Activated T-helper 1 cell treated with anti-CD3 and anti-CD28 coated beads, Interleukin-12 subunit alpha, Interleukin-12 subunit beta, Interleukin-2, Interleukin-4 antibody, amounts not matched to agents 30 ng/mL and 10 ng/mL and 1 ng/mL, durations not matched to agents 14 hours and 24 hours and 36 hours (primary cell): ENCODE results near the gene TPM1. TPM values are rescaled to one million over a fixed set of nuclear protein-coding genes. Genes with fewer than 3 reads are reported as not detected.

Experiments used
- DNase-seq: peaks from one replicate; pipeline ENCODE4 v3.0.0; 2021; ENCODE audit warnings: low spot score
- H3K27ac Mint-ChIP-seq: one replicate; pipeline ENCODE4 v1.8.0; 2021; ENCODE audit warnings: mild to moderate bottlenecking, mixed read lengths
- H3K27me3 Mint-ChIP-seq: one replicate; pipeline ENCODE4 v1.8.0; 2022; ENCODE audit warnings: mild to moderate bottlenecking, moderate library complexity, mixed read lengths; ENCODE audit not compliant: insufficient read depth
- H3K36me3 Mint-ChIP-seq: one replicate; pipeline ENCODE4 v1.8.0; 2021; ENCODE audit warnings: low read depth, mixed read lengths
- H3K4me1 Mint-ChIP-seq: one replicate; pipeline ENCODE4 v1.8.0; 2021; ENCODE audit warnings: low read depth, mixed read lengths
- H3K4me3 Mint-ChIP-seq: one replicate; pipeline ENCODE4 v1.8.0; 2021; ENCODE audit warnings: mild to moderate bottlenecking, moderate library complexity, mixed read lengths
- H3K9me3 Mint-ChIP-seq: one replicate; pipeline ENCODE4 v1.8.0; 2021; ENCODE audit warnings: mixed read lengths
- intact Hi-C: fragments of 100-400 bp; cut with micrococcal nuclease; formaldehyde crosslinking; loops from one replicate; pipeline ENCODE4 v1.15.1; 2024
- total RNA-seq: library from RNA; stranded (reverse); gene quantifications from 2 replicates; pipeline ENCODE4 v1.2.3, GENCODE V29; 2022

The TPM1 gene
- total RNA-seq, 1 donor from 2014 or later = 9.3 TPM

GRCh38 chr15:63070681-63071129, 28.2 kb downstream of the TPM1 start:
- Mint-ChIP-seq H3K36me3 (no peaks in the 10 kb centered on the region), H3K4me3 (no peak overlapping the region)
- intact Hi-C loops = no loop called here

DNA sequence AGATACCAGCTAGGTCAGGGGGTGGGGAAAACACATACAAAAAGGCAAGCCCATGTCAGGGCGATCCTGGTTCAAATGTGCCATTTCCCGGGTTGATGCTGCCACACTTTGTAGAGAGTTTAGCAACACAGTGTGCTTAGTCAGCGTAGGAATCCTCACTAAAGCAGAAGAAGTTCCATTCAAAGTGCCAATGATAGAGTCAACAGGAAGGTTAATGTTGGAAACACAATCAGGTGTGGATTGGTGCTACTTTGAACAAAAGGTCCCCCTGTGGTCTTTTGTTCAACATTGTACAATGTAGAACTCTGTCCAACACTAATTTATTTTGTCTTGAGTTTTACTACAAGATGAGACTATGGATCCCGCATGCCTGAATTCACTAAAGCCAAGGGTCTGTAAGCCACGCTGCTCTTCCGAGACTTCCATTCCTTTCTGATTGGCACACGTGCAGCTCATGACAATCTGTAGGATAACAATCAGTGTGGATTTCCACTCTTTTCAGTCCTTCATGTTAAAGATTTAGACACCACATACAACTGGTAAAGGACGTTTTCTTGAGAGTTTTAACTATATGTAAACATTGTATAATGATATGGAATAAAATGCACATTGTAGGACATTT, 28.9 kb downstream of the TPM1 start:
- no peaks in the 10 kb centered on the region for H3K27me3 Mint-ChIP-seq
- H3K4me1 Mint-ChIP-seq = peaks cover 6% of the 10 kb centered on the region
- no peak overlapping the region for H3K4me3 Mint-ChIP-seq
- intact Hi-C loops = no loop called here
- DNase-seq = no peak
- H3K27ac Mint-ChIP-seq = no peak overlapping the region
- no peaks in the 10 kb centered on the region for H3K36me3 Mint-ChIP-seq
- no peaks in the 10 kb centered on the region for H3K9me3 Mint-ChIP-seq

More at GRCh38 chr15:63070681-63071129, 28.2 kb downstream of the TPM1 start:
- H3K27me3 Mint-ChIP-seq = no peaks in the 10 kb centered on the region
- no peak for DNase-seq
- H3K27ac Mint-ChIP-seq = no peak overlapping the region
- no peaks in the 10 kb centered on the region for H3K9me3 Mint-ChIP-seq
- H3K4me1 Mint-ChIP-seq = peaks cover 3% of the 10 kb centered on the region

DNA sequence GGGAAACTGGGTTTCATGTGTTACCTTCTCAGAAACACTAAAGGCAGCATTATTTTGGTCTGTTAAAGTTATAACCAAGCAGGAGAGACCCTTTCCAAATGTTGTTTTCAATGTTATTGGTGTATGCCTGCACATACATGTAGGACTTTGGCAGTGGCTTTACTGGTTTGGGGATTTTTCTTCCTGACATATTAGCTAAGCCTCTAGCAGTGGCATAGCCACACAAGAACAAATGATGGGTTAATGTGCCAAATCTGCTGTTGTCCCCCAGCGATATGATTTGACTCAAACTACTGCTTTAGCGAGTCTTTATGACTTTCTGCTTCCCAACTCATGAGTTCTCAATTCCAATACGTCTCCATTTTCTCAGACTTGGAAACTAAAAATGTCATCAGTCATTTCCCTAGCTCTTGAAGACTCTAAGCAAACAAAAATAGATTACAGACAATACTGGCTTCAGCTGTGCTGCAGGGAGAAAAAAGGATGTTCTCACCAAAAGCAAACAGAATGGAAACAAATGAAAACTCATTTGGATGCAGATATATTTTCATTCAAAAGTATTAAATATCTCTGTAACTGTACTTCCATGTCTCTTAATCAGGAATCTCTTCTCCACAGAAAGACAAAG, 29.6 kb downstream of the TPM1 start:
- H3K9me3 Mint-ChIP-seq = no peaks in the 10 kb centered on the region
- intact Hi-C loops = no loop called here
- no peaks in the 10 kb centered on the region for H3K27me3 Mint-ChIP-seq
- H3K27ac Mint-ChIP-seq = no peak overlapping the region
- no peaks in the 10 kb centered on the region for H3K36me3 Mint-ChIP-seq
- peaks cover 6% of the 10 kb centered on the region for H3K4me1 Mint-ChIP-seq
- no peak for DNase-seq
- H3K4me3 Mint-ChIP-seq = no peak overlapping the region

- Mint-ChIP-seq H3K27ac (no peak overlapping the region), H3K36me3 (no peaks in the 10 kb centered on the region), H3K4me1 (peaks cover 6% of the 10 kb centered on the region), H3K9me3 (no peaks in the 10 kb centered on the region), H3K4me3 (no peak overlapping the region), H3K27me3 (no peaks in the 10 kb centered on the region)
- no peak for DNase-seq
- intact Hi-C loops = no loop called here
Measured at GRCh38 chr15:63072809-63073277, 30.3 kb downstream of the TPM1 start.

- Mint-ChIP-seq H3K4me3 (no peak overlapping the region), H3K9me3 (no peaks in the 10 kb centered on the region), H3K36me3 (no peaks in the 10 kb centered on the region), H3K27ac (no peak overlapping the region), H3K4me1 (peaks cover 6% of the 10 kb centered on the region), H3K27me3 (no peaks in the 10 kb centered on the region)
- intact Hi-C loops = no loop called here
- no peak for DNase-seq
Measured at GRCh38 chr15:63073497-63074172, 31.1 kb downstream of the TPM1 start.

DNA sequence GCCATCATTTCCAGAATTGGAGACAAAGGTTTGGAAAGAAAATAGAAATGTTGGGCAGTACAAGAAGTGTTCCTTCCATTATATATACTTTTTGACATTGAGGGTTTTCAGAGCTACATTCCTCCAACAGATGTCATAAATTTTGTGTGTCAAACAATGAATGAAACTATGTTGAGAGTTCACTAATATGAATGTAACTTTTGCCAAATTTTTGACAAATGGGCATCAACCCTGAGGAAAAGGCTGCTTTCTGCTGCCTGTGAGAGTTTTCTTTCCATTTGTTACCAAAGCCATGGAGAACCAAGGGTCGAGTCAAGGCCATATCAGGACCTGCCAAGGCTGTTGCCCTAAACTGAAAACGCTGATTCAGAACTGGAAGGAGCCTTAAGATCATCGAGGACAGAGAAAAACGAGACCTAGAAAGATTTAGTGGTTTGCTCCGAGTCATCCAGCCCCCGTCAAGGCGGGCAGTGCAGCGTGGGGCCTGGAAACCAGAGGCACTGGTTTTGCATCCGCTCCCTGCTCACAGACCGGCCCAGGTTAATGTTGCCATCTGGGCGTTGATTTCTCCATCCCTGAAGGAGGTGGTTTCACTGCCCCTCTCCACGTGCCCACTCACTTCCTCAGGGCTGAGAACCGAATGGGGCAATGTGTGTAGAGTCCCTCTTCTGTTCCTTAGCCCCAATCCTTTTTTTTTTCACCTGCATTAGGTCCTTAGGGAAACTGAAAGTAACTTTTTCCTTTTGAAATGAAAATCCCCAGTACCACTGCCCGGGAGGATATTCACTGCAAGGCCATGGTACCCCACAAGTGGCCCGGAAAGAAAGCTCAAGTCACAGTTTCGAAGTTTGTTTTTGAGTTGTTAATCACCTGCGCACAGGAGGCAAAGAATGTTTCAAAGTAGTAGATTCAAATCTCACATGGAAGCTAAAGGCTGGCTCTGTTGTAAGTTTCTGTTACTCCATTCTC, 32.8 kb downstream of the TPM1 start:
- H3K36me3 Mint-ChIP-seq = no peaks in the 10 kb centered on the region
- peaks cover 6% of the 10 kb centered on the region for H3K4me1 Mint-ChIP-seq
- H3K9me3 Mint-ChIP-seq = no peaks in the 10 kb centered on the region
- intact Hi-C loops = no loop called here
- H3K27ac Mint-ChIP-seq = no peak overlapping the region
- H3K4me3 Mint-ChIP-seq = no peak overlapping the region
- H3K27me3 Mint-ChIP-seq = no peaks in the 10 kb centered on the region
- no peak for DNase-seq

DNA sequence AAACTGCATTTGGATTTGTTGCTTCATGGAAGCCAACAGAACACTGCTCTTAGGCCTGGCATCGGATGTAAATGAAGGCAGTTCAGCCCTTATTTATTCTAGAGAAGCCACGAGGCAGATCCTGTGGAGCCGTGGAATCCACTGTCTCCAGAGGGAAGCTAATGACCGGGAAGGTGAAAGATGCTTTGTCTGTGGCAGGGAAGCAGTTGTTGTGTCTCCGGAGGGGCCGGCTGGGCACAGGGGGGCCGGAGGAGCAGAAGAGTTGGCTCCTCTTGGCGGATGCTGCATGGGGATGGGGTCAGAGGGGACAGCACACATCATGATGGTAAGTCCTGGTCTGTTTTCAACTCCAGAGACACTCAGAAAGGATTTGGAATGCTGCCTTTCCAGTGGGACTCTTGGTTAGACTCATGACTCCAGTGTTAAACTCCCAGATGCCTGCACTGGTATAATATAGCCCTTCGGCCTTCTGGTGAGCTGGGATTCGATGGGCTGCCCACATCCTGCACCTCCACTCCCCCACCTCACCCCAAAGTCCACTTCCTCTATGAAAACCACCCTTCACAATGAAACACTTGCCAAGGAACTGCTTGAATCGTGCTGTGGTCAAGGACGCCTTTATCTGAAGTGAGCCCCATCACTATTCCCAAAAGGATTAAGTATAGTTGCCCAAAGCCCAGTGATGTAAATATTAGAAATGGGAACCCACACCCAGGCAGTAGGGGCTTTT, 33.6 kb downstream of the TPM1 start:
- H3K27ac Mint-ChIP-seq = no peak overlapping the region

DNA sequence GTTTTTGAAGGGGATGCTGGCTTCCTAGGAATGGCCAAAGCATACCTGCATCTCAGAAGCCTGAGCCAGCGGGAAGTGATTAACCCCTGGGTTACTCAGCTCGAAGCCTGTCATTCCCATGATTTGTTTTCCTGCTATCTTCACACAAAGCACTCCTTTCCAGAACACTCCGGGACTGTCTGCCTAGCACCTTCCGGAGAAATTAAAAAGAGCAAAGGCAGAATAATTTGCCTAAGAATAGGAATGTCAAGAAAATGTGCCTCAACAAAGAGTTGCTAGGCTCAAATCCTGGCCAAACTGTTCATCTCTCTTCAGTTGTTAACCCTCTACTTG, 34.1 kb downstream of the TPM1 start:
- peaks cover 6% of the 10 kb centered on the region for H3K4me1 Mint-ChIP-seq
- DNase-seq = no peak
- no peaks in the 10 kb centered on the region for H3K9me3 Mint-ChIP-seq
- no peak overlapping the region for H3K27ac Mint-ChIP-seq
- H3K4me3 Mint-ChIP-seq = no peak overlapping the region
- H3K27me3 Mint-ChIP-seq = peaks cover 3% of the 10 kb centered on the region
- intact Hi-C loops = no loop called here
- H3K36me3 Mint-ChIP-seq = no peaks in the 10 kb centered on the region

More for the DNA sequence above, 33.6 kb downstream of the TPM1 start:
- Mint-ChIP-seq H3K4me1 (peaks cover 6% of the 10 kb centered on the region), H3K9me3 (no peaks in the 10 kb centered on the region), H3K4me3 (no peak overlapping the region), H3K27me3 (no peaks in the 10 kb centered on the region), H3K36me3 (no peaks in the 10 kb centered on the region)
- DNase-seq = no peak
- intact Hi-C loops = no loop called here

- Mint-ChIP-seq H3K4me3 (no peak overlapping the region), H3K27ac (no peak overlapping the region), H3K4me1 (peaks cover 6% of the 10 kb centered on the region), H3K9me3 (no peaks in the 10 kb centered on the region), H3K27me3 (peaks cover 4% of the 10 kb centered on the region), H3K36me3 (no peaks in the 10 kb centered on the region)
- intact Hi-C loops = no loop called here
- DNase-seq = no peak
Measured at GRCh38 chr15:63077952-63078351, 35.4 kb downstream of the TPM1 start.

- no peak overlapping the region for H3K4me3 Mint-ChIP-seq
- no peaks in the 10 kb centered on the region for H3K36me3 Mint-ChIP-seq
- H3K9me3 Mint-ChIP-seq = no peaks in the 10 kb centered on the region
- DNase-seq = no peak
- intact Hi-C loops = no loop called here
- peaks cover 6% of the 10 kb centered on the region for H3K4me1 Mint-ChIP-seq
- H3K27ac Mint-ChIP-seq = no peak overlapping the region
- peaks cover 7% of the 10 kb centered on the region for H3K27me3 Mint-ChIP-seq
Measured at GRCh38 chr15:63079947-63080626, 37.5 kb downstream of the TPM1 start.

- Mint-ChIP-seq H3K4me3 (no peak overlapping the region), H3K9me3 (no peaks in the 10 kb centered on the region), H3K36me3 (no peaks in the 10 kb centered on the region), H3K27me3 (peaks cover 7% of the 10 kb centered on the region), H3K4me1 (peaks cover 3% of the 10 kb centered on the region), H3K27ac (no peak overlapping the region)
- intact Hi-C loops = no loop called here
- DNase-seq = no peak
Measured at GRCh38 chr15:63080634-63081250, 38.2 kb downstream of the TPM1 start.
